GM19397 (cell line): ENCODE measurements around the gene MGAT4B.
"Not testable (repeated sequence)": the region's sequence is repeated elsewhere in the genome, so short reads cannot be mapped to it uniquely, and the experiment has no call there.

Experiments used
- ATAC-seq: cut with Tn5 transposase; IDR thresholded peaks from one replicate; pipeline ENCODE4 v1.9.1; 2021; ENCODE audit warnings: mild to moderate bottlenecking, moderate library complexity; ENCODE audit not compliant: unreplicated experiment

The MGAT4B gene

DNA sequence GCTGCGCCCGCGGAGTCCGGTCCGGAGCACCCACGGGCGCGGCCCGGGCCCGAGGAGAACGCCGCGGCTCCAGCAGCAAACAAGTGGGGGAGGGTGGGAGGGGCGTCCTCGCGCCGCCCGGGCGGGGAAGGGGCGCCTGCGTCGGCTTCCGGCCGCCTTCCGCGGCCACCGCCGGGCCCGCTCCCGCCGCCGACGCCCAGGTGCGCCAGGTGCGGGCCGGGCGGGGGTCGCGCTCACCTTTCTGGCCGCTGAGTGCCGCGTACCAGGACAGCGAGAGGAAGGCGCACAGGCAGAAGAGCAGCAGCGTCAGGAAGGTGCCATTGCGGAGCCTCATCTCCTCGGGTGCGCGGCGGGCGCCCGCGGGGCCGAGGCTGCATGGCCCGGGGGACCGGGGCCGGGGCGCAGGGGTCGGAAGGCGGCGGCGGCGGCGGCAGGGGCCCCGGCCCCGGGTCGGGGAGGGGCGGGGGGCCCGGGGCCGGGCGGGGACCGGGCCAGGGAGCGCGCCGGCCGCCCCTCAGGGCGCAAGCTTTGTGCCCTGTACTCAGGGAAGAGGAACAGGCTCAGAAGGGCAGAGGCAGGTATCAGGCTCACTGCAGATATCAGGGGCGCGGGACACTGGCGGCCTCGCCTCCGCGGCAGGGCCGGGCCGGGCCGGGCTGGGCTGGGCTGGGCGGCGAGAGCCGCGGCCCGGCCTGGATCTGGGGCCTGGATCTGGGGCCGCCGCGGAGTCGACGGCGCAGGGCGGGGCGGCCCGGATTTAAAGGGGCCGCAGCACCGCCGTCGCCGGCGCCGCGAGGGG is at the start of gene MGAT4B:
TSS of gene MGAT4B (minus strand) at position 617 of the 799 bp plus-strand sequence. CDS start at position 334, 283 bp downstream.
- peak; percentile 85 for ATAC-seq

DNA sequence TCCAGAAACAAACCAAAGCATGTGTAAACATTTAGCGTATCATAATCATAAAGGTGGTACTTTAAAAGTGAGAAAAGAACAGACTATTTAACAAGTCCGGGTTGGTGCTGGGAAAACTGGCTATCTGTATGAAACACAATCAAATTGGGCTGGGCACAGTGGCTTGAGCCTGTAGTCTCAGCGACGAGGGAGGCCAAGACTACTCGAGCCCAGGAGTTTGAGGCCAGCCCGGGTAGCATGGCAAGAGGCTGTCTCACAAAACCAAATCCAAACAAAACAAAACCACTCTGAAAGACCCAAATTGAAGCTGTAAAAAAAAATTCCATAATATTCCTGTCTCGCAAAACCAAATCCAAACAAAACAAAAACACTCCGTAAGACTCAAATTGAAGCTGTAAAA is 47.7 kb upstream of the MGAT4B start:
- no peak for ATAC-seq

DNA sequence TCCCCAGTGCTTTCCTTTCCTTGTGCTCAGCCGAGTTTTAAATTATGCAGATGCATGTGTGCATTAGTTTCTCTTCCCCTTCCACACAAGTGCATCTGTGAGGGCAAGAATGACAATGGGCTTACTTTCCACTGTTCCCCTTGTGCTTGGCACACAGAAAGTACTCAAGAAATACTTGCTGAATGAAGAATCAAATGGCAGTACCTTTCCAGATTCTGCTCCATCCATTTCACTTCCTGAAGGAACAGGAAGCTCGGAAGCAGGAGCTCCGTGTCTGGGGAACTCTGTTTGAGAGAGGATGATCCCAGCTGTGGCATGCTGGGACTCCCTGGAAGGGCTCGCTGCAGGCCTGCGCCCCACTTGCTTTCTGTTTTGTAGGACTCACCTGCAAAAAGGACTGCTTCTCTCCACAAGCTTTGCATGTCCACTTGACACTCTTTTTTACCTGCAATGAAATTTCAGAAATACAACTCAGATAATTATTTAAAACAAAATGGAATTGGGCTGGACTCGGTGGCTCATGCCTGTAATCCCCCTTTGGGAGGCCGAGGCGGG is 46.4 kb upstream of the MGAT4B start:
- peak; percentile 83 for ATAC-seq

DNA sequence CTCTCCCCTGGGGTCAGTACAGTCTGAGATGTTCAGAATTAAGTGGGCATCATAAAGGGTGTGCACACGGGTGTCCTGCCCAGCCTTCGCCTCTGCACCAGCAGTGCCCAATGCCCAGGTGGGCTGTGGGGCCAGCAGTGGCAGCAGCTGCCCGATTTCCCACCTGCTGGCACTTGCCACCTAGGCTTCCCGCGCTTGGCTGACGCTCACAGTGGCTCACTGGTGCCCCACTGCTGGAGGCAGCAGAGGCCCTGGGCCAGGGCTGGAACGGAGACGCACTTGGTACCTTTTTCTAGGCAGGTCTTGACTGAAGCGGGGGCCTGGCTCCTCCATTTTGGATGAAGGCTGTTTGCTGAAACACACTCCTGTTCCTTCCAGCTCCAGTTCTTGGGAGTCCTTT is 35.0 kb upstream of the MGAT4B start:
- ATAC-seq = no peak

DNA sequence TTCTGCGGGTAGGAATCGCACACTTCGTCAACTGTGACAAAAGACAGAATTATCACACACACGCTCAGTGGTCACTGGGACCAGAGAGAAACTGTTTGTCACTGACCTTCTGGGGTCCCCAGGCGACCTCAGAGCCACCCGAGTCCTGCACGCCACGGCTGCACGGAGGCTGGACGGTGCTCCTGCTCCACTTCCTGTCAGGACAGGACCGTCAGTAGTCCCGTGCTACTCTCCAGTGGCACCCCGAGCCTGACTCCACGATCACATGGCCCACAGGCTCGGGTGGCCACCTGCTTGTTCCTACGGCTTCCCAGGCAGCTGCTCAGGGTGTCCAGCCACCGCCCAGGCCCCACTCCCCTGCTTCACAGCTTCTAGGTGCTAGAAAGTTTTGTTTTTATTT is 34.1 kb upstream of the MGAT4B start:
- ATAC-seq = no peak

DNA sequence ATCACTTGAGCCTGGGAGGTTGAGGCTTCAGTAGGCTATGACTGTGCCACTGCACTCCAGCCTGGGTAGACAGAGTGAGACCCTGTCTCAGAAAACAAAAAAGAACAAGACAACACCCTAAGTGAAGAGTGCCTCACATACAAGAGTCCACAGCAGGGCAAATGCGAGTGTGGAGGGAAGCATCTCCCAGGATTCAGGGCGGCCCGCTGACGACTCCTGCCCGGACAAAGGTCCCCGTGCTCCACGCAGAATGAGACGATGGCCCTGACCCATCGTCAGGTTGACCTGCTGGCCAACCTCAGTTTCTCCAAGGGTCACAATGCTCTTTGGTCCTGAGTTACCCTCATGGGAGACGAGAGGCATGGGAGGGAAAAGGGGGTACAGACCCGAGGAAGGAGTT is 33.7 kb upstream of the MGAT4B start:
- ATAC-seq = no peak

DNA sequence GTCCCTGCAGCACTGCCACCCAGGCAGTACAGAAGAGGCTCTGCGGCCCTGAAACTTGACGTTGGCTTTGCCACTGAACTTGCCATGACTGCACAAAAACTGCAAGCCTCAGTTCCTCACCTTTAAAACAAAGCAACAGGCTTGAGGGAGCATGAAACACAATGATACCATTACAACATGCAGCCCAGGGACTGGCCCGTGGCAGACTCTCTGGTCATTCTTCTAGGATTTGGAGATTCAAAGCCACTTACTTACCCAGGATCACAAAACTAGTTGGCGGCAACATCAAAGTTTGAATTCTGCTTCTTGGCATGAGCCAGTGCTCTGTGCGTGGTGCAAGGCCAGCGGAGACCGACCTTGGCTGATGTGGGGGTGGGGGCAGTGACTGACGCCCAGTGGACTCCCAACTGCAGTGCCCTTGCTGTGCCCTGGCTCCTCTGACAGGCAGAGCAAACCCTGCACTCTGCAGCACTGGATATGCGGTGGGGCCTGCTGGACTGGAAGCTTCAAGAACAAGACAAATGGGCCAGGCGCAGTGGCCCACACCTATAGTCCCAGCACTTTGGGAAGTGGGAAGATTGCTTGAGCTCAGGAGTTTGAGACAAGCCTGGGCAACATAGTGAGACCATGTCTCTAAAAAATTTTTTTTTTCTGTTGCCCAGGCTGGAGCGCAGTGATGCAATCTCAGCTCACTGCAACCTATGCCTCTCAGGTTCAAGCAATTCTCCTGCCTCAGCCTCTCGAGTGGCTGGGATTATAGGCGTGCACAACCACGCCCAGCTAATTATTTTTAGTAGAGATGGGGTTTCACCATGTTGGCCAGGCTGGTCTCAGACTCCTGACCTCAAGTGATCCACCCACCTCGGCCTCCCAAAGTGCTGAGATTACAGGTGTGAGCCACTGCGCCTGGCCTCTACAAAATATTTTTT is 32.9 kb upstream of the MGAT4B start:
- no peak for ATAC-seq

DNA sequence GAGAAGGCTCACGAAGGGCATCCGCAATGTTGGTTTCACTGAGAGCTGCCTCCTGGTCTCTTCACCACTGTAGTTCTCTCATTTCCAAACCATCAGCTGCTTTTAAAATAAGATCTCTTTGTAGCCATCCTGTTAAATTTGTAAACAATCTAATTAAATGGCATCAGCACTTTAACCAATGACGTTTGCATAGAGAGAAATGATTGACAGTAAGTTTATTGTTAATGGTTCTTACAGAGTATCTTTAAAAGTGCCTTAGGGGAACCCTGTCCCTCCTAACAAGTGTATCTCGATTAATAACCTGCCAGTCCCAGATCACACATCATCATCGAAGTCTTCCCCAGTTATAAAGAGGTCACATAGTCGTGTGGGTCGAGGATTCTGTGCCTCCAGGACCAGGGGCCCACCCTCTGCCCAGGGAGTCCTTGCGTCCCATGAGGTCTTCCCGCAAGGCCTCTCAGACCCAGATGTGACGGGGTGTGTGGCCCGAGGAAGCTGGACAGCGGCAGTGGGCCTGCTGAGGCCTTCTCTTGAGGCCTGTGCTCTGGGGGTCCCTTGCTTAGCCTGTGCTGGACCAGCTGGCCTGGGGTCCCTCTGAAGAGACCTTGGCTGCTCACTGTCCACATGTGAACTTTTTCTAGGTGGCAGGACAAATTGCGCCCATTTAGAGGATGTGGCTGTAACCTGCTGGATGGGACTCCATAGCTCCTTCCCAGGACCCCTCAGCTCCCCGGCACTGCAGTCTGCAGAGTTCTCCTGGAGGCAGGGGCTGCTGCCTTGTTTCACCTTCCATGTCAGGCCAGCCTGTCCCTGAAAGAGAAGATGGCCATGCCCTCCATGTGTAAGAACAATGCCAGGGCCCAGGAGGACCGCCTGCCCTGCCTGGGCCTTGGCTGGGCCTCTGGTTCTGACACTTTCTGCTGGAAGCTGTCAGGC is 30.7 kb upstream of the MGAT4B start:
- no peak for ATAC-seq

DNA sequence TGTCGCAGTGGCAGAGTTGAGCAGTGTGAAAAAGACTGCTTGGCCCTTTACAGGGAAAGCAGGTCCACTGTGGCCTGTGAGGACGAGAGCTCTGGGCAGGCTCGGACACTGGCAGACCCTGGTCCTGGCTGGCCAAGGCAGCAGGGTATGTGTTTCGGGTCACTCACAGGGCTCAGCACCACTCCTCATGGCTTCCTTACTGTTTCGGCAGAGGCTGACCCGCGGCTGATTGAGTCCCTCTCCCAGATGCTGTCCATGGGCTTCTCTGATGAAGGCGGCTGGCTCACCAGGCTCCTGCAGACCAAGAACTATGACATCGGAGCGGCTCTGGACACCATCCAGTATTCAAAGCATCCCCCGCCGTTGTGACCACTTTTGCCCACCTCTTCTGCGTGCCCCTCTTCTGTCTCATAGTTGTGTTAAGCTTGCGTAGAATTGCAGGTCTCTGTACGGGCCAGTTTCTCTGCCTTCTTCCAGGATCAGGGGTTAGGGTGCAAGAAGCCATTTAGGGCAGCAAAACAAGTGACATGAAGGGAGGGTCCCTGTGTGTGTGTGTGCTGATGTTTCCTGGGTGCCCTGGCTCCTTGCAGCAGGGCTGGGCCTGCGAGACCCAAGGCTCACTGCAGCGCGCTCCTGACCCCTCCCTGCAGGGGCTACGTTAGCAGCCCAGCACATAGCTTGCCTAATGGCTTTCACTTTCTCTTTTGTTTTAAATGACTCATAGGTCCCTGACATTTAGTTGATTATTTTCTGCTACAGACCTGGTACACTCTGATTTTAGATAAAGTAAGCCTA is 29.8 kb upstream of the MGAT4B start:
- no peak for ATAC-seq

DNA sequence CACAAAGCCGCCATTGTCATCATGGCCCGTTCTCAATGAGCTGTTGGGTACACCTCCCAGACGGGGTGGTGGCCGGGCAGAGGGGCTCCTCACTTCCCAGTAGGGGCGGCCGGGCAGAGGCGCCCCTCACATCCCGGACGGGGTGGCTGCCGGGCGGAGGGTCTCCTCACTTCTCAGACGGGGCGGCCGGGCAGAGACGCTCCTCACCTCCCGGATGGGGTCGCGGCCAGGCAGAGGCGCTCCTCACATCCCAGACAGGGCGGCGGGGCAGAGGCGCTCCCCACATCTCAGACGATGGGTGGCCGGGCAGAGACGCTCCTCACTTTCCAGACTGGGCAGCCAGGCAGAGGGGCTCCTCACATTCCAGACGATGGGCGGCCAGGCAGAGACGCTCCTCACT is 28.2 kb upstream of the MGAT4B start:
- not testable (repeated sequence) for ATAC-seq

DNA sequence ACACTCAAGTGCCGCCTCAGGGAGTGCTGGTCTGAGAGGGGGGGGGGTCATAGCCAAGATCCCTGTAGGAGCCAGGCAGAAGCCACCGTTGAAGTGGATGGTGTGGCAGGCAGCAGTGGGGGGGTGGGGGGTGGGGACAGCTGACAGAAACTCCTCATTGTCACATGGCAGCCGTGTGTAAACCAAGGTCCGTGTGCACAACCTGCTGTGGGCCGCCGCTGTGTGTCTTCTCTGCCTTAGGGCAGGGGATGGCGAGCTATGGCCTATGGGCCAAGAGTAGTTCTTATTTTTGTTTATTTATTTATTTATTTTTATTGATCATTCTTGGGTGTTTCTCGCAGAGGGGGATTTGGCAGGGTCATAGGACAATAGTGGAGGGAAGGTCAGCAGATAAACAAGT is 27.5 kb upstream of the MGAT4B start:
- ATAC-seq = no peak

DNA sequence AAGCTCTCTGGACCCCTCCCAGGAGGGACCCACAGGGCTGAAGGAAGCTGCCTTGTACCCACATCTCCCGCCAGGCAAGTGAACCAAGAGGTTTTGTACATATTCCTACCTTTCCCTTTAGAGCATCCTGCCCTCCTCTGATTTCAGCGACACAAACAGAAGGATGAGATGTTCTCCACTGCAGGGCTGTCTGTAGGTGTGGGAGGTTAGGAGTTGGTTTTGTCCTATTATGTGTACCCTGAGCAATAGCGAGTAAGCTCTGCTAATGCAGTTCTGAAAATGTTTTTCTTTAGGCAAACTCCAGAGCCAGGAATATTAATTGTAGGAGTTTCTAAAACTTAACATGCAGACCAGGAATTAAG is 27.0 kb upstream of the MGAT4B start:
- no peak for ATAC-seq

DNA sequence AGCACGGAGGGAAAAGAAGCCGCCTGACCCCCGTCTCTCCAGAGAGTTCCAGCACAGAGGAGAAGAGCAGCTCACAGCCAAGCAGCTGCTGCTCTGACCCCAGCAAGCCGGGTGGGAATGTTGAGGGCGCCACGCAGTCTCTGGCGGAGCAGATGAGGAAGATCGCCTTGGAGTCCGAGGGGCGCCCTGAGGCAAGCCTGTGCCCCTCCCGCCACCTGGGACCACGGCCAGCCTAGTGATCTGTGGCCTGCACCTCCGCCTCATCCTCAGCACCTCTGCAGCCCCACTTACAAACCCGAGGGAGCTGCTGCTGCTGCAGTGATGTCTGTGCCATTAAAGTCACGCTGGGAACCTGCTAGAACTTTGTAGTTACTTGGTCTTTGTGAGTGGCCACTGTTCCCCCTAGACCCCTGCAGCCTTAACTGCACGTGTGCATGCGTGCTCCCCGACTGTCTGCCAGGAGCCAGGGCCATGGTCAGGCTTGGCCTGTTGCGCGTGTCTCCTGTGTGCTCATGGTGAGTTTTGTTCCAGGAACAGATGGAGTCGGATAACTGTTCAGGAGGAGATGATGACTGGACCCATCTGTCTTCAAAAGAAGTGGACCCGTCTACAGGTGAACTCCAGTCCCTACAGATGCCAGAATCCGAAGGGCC is 26.5 kb upstream of the MGAT4B start:
- no peak for ATAC-seq

DNA sequence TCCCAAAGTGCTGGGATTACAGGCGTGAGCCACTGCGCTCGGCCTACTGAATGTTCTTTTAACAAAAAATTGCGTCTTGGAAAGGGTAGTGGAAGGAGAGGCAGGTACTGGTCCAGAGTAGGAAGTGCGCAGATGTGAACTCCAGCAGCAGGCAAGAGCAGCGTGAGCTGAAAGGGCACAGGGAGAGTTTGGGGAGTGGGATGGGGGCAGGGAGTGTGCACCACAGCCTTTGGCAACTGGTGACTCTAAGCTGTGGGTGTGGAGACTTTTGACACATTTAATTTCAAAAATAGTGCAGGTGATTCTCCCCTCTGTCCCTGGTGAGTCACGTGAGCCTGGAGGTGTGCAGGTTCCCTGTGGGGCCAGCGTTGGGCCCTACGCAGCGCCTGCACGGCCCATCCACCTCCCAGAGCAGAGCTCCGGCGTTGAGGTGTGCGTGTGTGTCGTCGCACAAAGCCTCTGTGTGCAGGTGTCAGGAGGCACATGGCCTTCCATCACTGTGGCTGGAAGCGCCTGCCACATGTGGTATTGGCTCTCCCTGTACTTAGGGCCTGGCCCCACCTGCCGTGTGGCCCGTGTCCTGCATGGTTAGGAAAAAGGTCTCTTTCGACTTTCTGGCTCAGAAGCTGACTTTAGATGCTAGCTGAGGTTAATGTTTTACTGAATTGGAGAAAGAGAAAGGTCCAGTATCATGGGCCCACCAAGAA is 25.5 kb upstream of the MGAT4B start:
- ATAC-seq = no peak

DNA sequence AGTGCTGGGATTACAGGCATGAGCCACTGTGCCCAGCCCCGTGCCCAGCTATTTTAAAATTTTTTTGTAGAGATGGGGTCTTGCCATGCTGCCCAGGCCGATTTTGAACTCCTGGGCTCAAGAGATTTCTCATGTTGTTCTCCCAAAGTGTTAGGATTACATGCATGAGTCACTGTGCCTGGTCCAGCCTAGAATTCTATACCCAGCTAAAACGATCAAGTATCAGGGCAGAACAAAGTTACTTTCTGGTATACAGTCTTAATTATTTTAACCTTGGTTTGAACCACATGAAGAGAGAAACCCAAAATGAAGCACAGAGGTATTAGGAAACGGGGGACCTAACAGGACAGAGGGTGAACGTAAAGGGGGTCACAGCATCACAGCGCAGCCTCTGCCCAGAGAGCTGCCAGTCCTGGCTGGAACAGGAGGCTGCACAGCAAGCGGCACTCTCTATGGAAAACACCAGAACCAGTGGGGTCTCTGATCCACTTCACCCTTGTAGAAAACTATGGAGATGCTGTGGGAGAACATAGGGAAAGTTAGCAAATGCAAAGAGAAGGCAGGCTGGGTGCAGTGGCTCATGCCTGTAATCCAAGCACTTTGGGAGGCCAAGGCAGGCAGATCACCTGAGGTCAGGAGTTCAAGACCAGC is 24.3 kb upstream of the MGAT4B start:
- no peak for ATAC-seq

DNA sequence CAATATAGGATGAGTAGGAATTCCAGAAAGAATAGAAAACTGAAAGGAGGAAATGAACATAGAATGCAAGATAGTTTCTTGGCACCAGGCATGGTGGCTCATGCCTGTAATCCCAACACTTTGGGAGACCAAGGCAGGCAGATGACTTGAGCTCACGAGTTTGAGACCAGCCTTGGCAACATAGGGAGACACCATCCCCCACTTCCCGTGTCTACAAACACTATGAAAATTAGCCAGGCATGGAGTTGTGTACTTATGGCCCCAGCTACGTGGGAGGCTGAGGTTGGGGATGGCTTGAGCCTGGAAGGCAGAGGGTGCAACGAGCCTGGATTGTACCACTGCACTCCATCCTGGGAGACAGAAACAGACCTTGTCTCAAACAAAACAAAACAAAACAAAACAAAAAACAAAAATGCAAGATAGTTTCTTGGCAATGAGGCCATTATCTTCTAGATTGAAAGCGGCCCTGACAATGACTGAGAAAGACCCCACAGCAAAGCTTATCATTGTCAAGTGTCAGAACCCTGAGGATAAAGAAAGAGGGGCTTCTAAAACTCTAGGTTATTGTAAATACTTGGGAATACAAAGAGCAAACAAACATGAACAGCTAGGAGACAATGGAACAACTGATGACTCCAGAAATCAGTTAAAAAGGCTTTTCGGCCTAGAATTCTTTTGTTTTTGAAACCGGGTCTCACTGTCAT is 23.2 kb upstream of the MGAT4B start:
- no peak for ATAC-seq

DNA sequence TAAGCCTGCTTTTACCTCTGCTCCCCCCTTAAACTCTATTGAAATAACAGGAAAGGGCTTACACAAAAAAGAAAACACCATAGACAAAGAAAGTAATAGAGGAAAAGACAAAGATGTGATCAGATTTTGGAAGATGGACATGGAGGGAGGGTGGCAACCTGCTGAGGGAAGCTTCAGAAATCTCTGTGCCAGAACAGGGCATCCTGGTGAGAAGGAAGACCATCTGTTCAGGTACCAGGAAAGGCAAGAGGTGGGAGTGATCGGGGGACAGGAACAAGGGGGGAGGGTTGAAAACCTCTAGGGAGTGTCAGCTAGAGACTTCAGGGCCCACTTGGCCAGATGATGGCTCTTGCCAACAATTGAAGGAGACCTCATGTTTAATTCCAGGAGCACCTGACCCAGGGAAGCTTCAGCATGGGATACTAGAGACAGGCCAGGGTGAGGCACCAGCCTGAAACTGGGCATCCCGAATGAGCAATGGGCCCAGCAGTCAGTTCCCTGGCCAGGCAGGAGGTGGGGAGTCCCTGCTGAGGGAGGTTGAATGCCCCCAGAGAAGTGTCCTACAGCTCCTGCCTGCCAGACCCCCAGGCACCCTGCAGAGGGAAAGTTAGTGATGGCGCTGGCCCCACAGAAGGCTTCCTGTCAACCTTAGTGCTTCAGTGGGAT is 22.2 kb upstream of the MGAT4B start:
- no peak for ATAC-seq
